Tibial nerve (tissue), 4 donors: Measurements from ENCODE around the gene OSTF1. TPM values are rescaled to one million over a fixed set of nuclear protein-coding genes. Genes with fewer than 3 reads are reported as not detected.

Experiments
- DNase-seq, 2 donors: peaks; one replicate each; pipeline ENCODE4 v3.0.0-alpha.2; 2019; ENCODE audit warnings: low spot score in 2 of 2
- H3K27ac ChIP-seq, 4 donors: fragments of 200-600 bp; sonication (generic) in 3 of 4; one replicate each; pipeline ENCODE4 v1.5.1; 2017 to 2019; ENCODE audit warnings: mild to moderate bottlenecking in 1 of 4
- H3K27me3 ChIP-seq, 2 donors: fragments of 200-600 bp; sonication (generic) in 1 of 2; one replicate each; pipeline versions ENCODE4 v1.5.1 to v1.6.0; 2017 to 2019
- H3K36me3 ChIP-seq, 3 donors: fragments of 200-600 bp; sonication (generic); one replicate each; pipeline ENCODE4 v1.5.1; 2018 to 2019
- H3K4me1 ChIP-seq, 4 donors: fragments of 200-600 bp; sonication (generic) in 3 of 4; one replicate each; pipeline ENCODE4 v1.5.1; 2017 to 2019
- H3K4me3 ChIP-seq, 4 donors: fragments of 200-600 bp; sonication (generic) in 3 of 4; one replicate each; pipeline ENCODE4 v1.5.1; 2017 to 2019; ENCODE audit warnings: mild to moderate bottlenecking in 1 of 4, moderate library complexity in 1 of 4
- H3K9me3 ChIP-seq, 4 donors: fragments of 200-600 bp; sonication (generic) in 3 of 4; one replicate each; pipeline ENCODE4 v1.5.1; 2017 to 2019
- CTCF ChIP-seq, 5 experiments: fragments of 200-600 bp in 3 of 5; fragments of 450-650 bp in 2 of 5; sonication (generic) in 3 of 5; IDR thresholded peaks; one replicate each; pipeline ENCODE4 v1.5.1; 2016 to 2019; ENCODE audit warnings: antibody characterized with exemption in 5 of 5, mild to moderate bottlenecking in 3 of 5, moderate library complexity in 2 of 5
- EP300 ChIP-seq, 2 donors: sonication (generic); formaldehyde crosslinking; IDR thresholded peaks; one replicate each; pipeline ENCODE4 v1.6.1; 2017; ENCODE audit warnings: antibody characterized with exemption in 2 of 2, mild to moderate bottlenecking in 1 of 2
- POLR2A ChIP-seq, 2 donors: fragments of 450-650 bp; IDR thresholded peaks; one replicate each; pipeline ENCODE4 v1.6.1; 2017; ENCODE audit warnings: antibody characterized with exemption in 2 of 2, mild to moderate bottlenecking in 2 of 2, moderate library complexity in 2 of 2
- WGBS, 2 donors: methylation state at CpG; one replicate each; pipeline ENCODE4 v1.1.5; 2018; 5-methylcytosine and 5-hydroxymethylcytosine counted together
- total RNA-seq, 4 donors: library from RNA; depleted of rRNA; stranded (reverse); fragments of >200 nt; gene quantifications; one replicate each; pipeline ENCODE4 v1.1.0, GENCODE V29; 2016

Gene OSTF1
- total RNA-seq, 4 donors from 2014 or later: 20.7 to 34.5 (median 24.8) TPM

- Histone ChIP-seq H3K27ac (no peak overlapping the region), H3K36me3 (peaks cover 0 to 33% (median 0%) of the 10 kb centered on the region in 3 donors), H3K27me3 (no peaks in the 10 kb centered on the region), H3K4me1 (no peaks in the 10 kb centered on the region), H3K4me3 (no peak overlapping the region), H3K9me3 (no peaks in the 10 kb centered on the region)
- WGBS, 2 donors: 89 to 94% methylated on average over 1 of the region's 1 CpG
- DNase-seq: no peak
- TF ChIP-seq CTCF (IDR thresholded peaks at IDR 0.05): no peak
- TF ChIP-seq EP300 (IDR thresholded peaks at IDR 0.05): no peak
- no peak for TF ChIP-seq POLR2A (IDR thresholded peaks at IDR 0.05)
Observed at GRCh38 chr9:75181750-75182149, 93.4 kb downstream of the OSTF1 start.

- 91 to 97% methylated on average over 9 of the region's 9 CpGs for WGBS, 2 donors
- H3K4me3 ChIP-seq: no peak overlapping the region
- peaks cover 0 to 27% (median 0%) of the 10 kb centered on the region in 3 donors for H3K36me3 ChIP-seq
- DNase-seq: no peak
- no peaks in the 10 kb centered on the region for H3K9me3 ChIP-seq
- no peaks in the 10 kb centered on the region for H3K27me3 ChIP-seq
- TF ChIP-seq CTCF (IDR thresholded peaks at IDR 0.05) (no peak), EP300 (IDR thresholded peaks at IDR 0.05) (no peak), POLR2A (IDR thresholded peaks at IDR 0.05) (no peak)
- H3K27ac ChIP-seq: no peak overlapping the region
- H3K4me1 ChIP-seq: no peaks in the 10 kb centered on the region
Observed at GRCh38 chr9:75183306-75183705, 95.0 kb downstream of the OSTF1 start.

- no peak overlapping the region for H3K27ac ChIP-seq
- 70 to 74% methylated on average over 3 of the region's 3 CpGs for WGBS, 2 donors
- H3K9me3 ChIP-seq: no peaks in the 10 kb centered on the region
- no peak for TF ChIP-seq CTCF (IDR thresholded peaks at IDR 0.05)
- TF ChIP-seq EP300 (IDR thresholded peaks at IDR 0.05): no peak
- no peak for DNase-seq
- no peaks in the 10 kb centered on the region for H3K4me1 ChIP-seq
- H3K4me3 ChIP-seq: no peak overlapping the region
- H3K36me3 ChIP-seq: peaks cover 0 to 24% (median 0%) of the 10 kb centered on the region in 3 donors
- H3K27me3 ChIP-seq: no peaks in the 10 kb centered on the region
Observed at GRCh38 chr9:75184471-75184870, 96.2 kb downstream of the OSTF1 start.

GRCh38 chr9:75185585-75186170 lies 97.4 kb downstream of the OSTF1 start:
- Histone ChIP-seq H3K9me3 (no peaks in the 10 kb centered on the region), H3K27me3 (no peaks in the 10 kb centered on the region), H3K4me3 (no peak overlapping the region), H3K4me1 (no peaks in the 10 kb centered on the region), H3K36me3 (peaks cover 0 to 21% (median 0%) of the 10 kb centered on the region in 3 donors), H3K27ac (no peak overlapping the region)
- WGBS, 2 donors: 39% methylated on average over 4 of the region's 4 CpGs
- TF ChIP-seq CTCF (IDR thresholded peaks at IDR 0.05): peak in 2 of 5 experiments; percentile 33 to 51
- TF ChIP-seq EP300 (IDR thresholded peaks at IDR 0.05): no peak
- TF ChIP-seq POLR2A (IDR thresholded peaks at IDR 0.05): no peak
- no peak for DNase-seq

- 24 to 31% methylated on average over 4 of the region's 4 CpGs for WGBS, 2 donors
- no peak overlapping the region for H3K27ac ChIP-seq
- no peaks in the 10 kb centered on the region for H3K27me3 ChIP-seq
- no peaks in the 10 kb centered on the region for H3K4me1 ChIP-seq
- TF ChIP-seq EP300 (IDR thresholded peaks at IDR 0.05) (no peak), CTCF (IDR thresholded peaks at IDR 0.05) (peak; percentile 61 to 96 (median 77))
- peaks cover 0 to 15% (median 0%) of the 10 kb centered on the region in 3 donors for H3K36me3 ChIP-seq
- DNase-seq: no peak
- no peak overlapping the region for H3K4me3 ChIP-seq
- H3K9me3 ChIP-seq: no peaks in the 10 kb centered on the region
Observed at GRCh38 chr9:75186767-75187380, 98.6 kb downstream of the OSTF1 start.
